CD4-positive, alpha-beta T cell (primary cell): ENCODE measurements around the gene STX4. TPM values are rescaled to one million over a fixed set of nuclear protein-coding genes. Genes with fewer than 3 reads are reported as not detected.

Experiments used
- ATAC-seq: fragments of 200-7000 bp; cut with Tn5 transposase; one replicate; pipeline ENCODE4 v1.10.0; 2022; ENCODE audit warnings: mild to moderate bottlenecking; ENCODE audit not compliant: poor library complexity
- CTCF ChIA-PET: fragments of 350-600 bp; sonication (Branson Sonifier 250); formaldehyde crosslinking; loops from one replicate; lab custom pipeline; 2021; ENCODE audit warnings: antibody characterized with exemption, inconsistent platforms; lab: Charles Lee
- POLR2A ChIA-PET: fragments of 350-600 bp; sonication (Branson Sonifier 250); formaldehyde crosslinking; loops from one replicate; lab custom pipeline; 2021; ENCODE audit warnings: antibody characterized with exemption, inconsistent platforms; lab: Charles Lee
- DNase-seq, 14 experiments: peaks; one replicate each; pipeline ENCODE4 v3.0.0-alpha.2; 2013 to 2020; ENCODE audit warnings: mixed read lengths in 2 of 14
- H3K27ac ChIP-seq, 2 donors: one replicate each; pipeline versions ENCODE4 v1.5.1 to v1.7.0; 2013; ENCODE audit warnings: low read length in 2 of 2, low read depth in 1 of 2, mild to moderate bottlenecking in 1 of 2
- H3K27me3 ChIP-seq, 2 experiments: 1 replicate in 1 of 2; 2 replicates in 1 of 2; pipeline versions ENCODE4 v1.6.1 to v1.7.0; 2013; ENCODE audit warnings: low read length in 2 of 2, control low read depth in 1 of 2, mild to moderate bottlenecking in 1 of 2, moderate library complexity in 1 of 2; ENCODE audit not compliant: insufficient read depth in 2 of 2, control insufficient read depth in 1 of 2
- H3K36me3 ChIP-seq: one replicate; pipeline ENCODE4 v1.6.1; 2013; ENCODE audit warnings: low read length, control low read depth; ENCODE audit not compliant: insufficient read depth
- H3K4me1 ChIP-seq: one replicate; pipeline ENCODE4 v1.6.1; 2013; ENCODE audit warnings: low read length, control low read depth; ENCODE audit not compliant: insufficient read depth
- H3K4me3 ChIP-seq: one replicate; pipeline ENCODE4 v1.5.1; 2013; ENCODE audit warnings: mild to moderate bottlenecking, low read length, moderate library complexity
- H3K9me3 ChIP-seq, 2 experiments: 1 replicate in 1 of 2; 2 replicates in 1 of 2; pipeline versions ENCODE4 v1.6.1 to v1.7.0; 2013; ENCODE audit warnings: low read length in 2 of 2, mild to moderate bottlenecking in 2 of 2, control low read depth in 1 of 2, moderate library complexity in 1 of 2; ENCODE audit not compliant: control insufficient read depth in 1 of 2, insufficient read depth in 1 of 2
- H3K27ac Mint-ChIP-seq: one replicate; pipeline ENCODE4 v1.8.0; 2020; ENCODE audit warnings: mixed read lengths
- H3K27me3 Mint-ChIP-seq: one replicate; pipeline ENCODE4 v1.8.0; 2021; ENCODE audit warnings: mixed read lengths
- H3K36me3 Mint-ChIP-seq: one replicate; pipeline ENCODE4 v1.8.0; 2021; ENCODE audit warnings: low read depth, mixed read lengths
- H3K4me1 Mint-ChIP-seq: one replicate; pipeline ENCODE4 v1.8.0; 2021; ENCODE audit warnings: low read depth, mixed read lengths
- H3K4me3 Mint-ChIP-seq: one replicate; pipeline ENCODE4 v1.8.0; 2020; ENCODE audit warnings: mild to moderate bottlenecking, mixed read lengths
- H3K9me3 Mint-ChIP-seq: one replicate; pipeline ENCODE4 v1.8.0; 2020; ENCODE audit warnings: mixed read lengths
- intact Hi-C, 2 experiments: fragments of 100-400 bp; cut with DNase I in 1 of 2; cut with micrococcal nuclease in 1 of 2; formaldehyde crosslinking; loops; one replicate each; pipeline versions ENCODE4 v1.15.1 to v1.9.0; 2023 to 2025; cut with DNase I, micrococcal nuclease
- total RNA-seq, 174 experiments: library from RNA in 2 of 174; stranded (reverse) in 2 of 174; gene quantifications; one replicate each; pipeline ENCODE4 v1.2.3 and lab custom pipeline; 2021 to 2026
- TF ChIP-seq, protein P1 (sequence below): fragments of 200-600 bp; IDR thresholded peaks from one replicate; pipeline ENCODE4 v1.8.0; 2022; ENCODE audit warnings: antibody characterized with exemption, mild to moderate bottlenecking

Gene STX4
- total RNA-seq, 2 experiments from 2014 or later: 54.1 to 55.2 TPM

DNA sequence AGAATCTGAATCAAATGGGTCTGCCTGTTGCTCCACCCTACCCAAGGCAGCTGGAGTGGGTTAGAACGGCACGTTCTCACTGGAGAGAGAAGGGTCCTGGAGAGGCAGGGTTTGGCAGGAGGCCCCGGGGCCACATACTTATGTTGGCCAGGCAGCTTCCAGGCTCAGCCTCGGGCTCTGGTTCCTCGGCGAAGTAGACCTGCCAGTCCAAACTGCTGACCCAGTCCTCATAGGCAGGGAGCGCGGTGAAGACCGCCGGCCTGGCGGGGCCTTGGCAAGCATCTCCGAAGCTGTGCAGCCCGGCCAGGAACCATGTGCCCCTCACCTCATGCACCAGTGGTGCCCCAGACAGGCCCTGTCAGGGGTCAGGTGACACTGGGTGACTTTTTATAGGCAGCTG lies 50.6 kb downstream of the STX4 start:
- Histone ChIP-seq H3K9me3 (no peaks in the 10 kb centered on the region), H3K36me3 (peaks cover 55% of the 10 kb centered on the region), H3K27ac (no peak overlapping the region), H3K4me3 (no peak overlapping the region), H3K27me3 (no peaks in the 10 kb centered on the region), H3K4me1 (peaks cover 12% of the 10 kb centered on the region)
- ATAC-seq (no peak), DNase-seq (no peak)
- Mint-ChIP-seq H3K27ac (no peak overlapping the region), H3K27me3 (no peaks in the 10 kb centered on the region), H3K36me3 (peaks cover 46% of the 10 kb centered on the region), H3K4me3 (no peak overlapping the region), H3K9me3 (no peaks in the 10 kb centered on the region), H3K4me1 (peaks cover 8% of the 10 kb centered on the region)
- intact Hi-C loops: no loop called here
- TF ChIP-seq, protein P1, sequence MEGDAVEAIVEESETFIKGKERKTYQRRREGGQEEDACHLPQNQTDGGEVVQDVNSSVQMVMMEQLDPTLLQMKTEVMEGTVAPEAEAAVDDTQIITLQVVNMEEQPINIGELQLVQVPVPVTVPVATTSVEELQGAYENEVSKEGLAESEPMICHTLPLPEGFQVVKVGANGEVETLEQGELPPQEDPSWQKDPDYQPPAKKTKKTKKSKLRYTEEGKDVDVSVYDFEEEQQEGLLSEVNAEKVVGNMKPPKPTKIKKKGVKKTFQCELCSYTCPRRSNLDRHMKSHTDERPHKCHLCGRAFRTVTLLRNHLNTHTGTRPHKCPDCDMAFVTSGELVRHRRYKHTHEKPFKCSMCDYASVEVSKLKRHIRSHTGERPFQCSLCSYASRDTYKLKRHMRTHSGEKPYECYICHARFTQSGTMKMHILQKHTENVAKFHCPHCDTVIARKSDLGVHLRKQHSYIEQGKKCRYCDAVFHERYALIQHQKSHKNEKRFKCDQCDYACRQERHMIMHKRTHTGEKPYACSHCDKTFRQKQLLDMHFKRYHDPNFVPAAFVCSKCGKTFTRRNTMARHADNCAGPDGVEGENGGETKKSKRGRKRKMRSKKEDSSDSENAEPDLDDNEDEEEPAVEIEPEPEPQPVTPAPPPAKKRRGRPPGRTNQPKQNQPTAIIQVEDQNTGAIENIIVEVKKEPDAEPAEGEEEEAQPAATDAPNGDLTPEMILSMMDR: no peak
- ChIA-PET POLR2A (interaction anchor here (0.9 to 2.0 kb wide), 3 partner anchors 9 to 33 kb away, joined by 3 to 15 read pairs (median 3); partner anchors contain the start of genes KAT8, ZNF646 and ZNF668), CTCF (no interaction called here)

DNA sequence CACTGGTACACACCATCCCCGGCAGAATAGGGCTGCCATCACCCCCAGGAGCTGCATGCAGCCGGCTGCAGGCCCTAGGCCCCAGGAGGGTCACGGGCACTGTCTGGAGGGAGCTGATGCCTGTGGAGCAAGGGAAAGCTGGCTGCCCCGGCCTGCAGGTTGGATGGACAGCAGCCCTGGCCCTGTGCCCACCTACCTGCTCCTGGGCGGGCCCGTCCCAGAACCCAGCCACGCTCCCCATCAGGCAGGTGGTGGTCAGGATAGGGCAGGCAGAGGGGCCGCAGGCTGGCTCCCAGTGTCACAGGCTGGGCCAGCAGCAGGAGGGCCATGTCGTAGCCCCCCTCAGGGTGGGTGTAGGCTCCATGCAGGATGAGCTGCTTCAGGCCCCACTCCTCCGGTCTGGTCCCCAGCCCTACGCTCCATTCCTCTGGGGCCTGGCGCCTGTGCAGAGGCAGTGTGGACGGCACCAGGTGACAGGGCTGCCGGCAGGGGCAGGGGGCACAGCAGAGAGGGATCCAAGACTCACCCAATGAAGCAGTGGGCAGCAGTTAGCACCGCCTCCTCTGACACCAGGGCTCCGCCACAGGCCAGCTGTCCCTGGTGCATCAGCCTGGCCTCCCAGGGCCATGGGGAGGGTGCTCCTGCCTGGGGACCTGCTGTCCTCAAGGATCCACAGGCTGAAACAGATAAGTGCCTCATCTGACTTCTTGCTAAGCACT lies 51.4 kb downstream of the STX4 start:
- no peak overlapping the region for H3K4me3 ChIP-seq
- no peaks in the 10 kb centered on the region for H3K9me3 ChIP-seq
- ATAC-seq (no peak), DNase-seq (no peak)
- TF ChIP-seq, protein P1: no peak
- H3K9me3 Mint-ChIP-seq: no peaks in the 10 kb centered on the region
- H3K27me3 ChIP-seq: no peaks in the 10 kb centered on the region
- intact Hi-C loops: no loop called here
- H3K36me3 Mint-ChIP-seq: peaks cover 42% of the 10 kb centered on the region
- no peak overlapping the region for H3K4me3 Mint-ChIP-seq
- H3K36me3 ChIP-seq: peaks cover 48% of the 10 kb centered on the region
- H3K4me1 Mint-ChIP-seq: peaks cover 8% of the 10 kb centered on the region
- no peak overlapping the region for H3K27ac Mint-ChIP-seq
- POLR2A ChIA-PET: interaction anchor here (0.9 to 2.0 kb wide), 3 partner anchors 8 to 33 kb away, joined by 3 to 15 read pairs (median 3); partner anchors contain the start of genes KAT8, ZNF646 and ZNF668
- no peak overlapping the region for H3K27ac ChIP-seq
- H3K27me3 Mint-ChIP-seq: no peaks in the 10 kb centered on the region
- CTCF ChIA-PET: no interaction called here
- peaks cover 12% of the 10 kb centered on the region for H3K4me1 ChIP-seq

DNA sequence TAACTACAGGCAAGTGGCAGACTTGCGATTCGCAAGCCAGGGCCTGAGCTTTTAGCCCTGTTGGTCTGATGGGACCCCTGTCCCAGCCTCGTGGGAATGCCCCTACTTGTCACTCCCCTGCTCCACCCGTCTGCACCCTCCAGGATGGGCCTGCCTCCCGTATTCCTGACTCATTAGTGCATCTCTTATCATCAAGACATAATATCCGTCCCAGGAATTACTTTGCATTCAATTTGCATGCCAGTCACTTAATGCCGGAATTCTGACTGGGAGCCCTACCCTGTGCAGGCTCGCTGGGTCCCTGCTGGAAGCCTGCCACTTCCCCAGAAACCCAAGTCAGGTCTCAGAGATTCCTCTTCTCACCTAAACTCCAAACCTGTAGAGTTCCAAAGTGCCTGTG lies 52.1 kb downstream of the STX4 start:
- ATAC-seq (no peak), DNase-seq (no peak)
- H3K27me3 Mint-ChIP-seq: no peaks in the 10 kb centered on the region
- TF ChIP-seq, protein P1: no peak
- Histone ChIP-seq H3K27ac (no peak overlapping the region), H3K4me1 (peaks cover 11% of the 10 kb centered on the region), H3K27me3 (no peaks in the 10 kb centered on the region), H3K36me3 (peaks cover 44% of the 10 kb centered on the region), H3K9me3 (no peaks in the 10 kb centered on the region), H3K4me3 (no peak overlapping the region)
- H3K36me3 Mint-ChIP-seq: peaks cover 37% of the 10 kb centered on the region
- ChIA-PET POLR2A (interaction anchor here (0.7 kb wide), 1 partner anchor 11 kb away, joined by 5 read pairs; the partner anchor contains the start of genes ZNF646 and ZNF668), CTCF (no interaction called here)
- H3K27ac Mint-ChIP-seq: no peak overlapping the region
- peaks cover 8% of the 10 kb centered on the region for H3K4me1 Mint-ChIP-seq
- no peaks in the 10 kb centered on the region for H3K9me3 Mint-ChIP-seq
- intact Hi-C loops: no loop called here
- H3K4me3 Mint-ChIP-seq: no peak overlapping the region
